HG02885 (cell line): ENCODE results near the gene FOXL3.
"Not testable (repeated sequence)": the region's sequence is repeated elsewhere in the genome, so short reads cannot be mapped to it uniquely, and the experiment has no call there.

Experiments
- ATAC-seq: cut with Tn5 transposase; IDR thresholded peaks from one replicate; pipeline ENCODE4 v1.9.1; 2021; ENCODE audit warnings: mild to moderate bottlenecking; ENCODE audit not compliant: unreplicated experiment, poor library complexity

Gene FOXL3

GRCh38 chr7:289756-290553 lies at the start of gene FOXL3:
Gene FOXL3 (plus strand): TSS chr7:290170. CDS start chr7:290170, 0 bp downstream.
- no peak for ATAC-seq

- ATAC-seq, result no peak
These were observed 49.0 kb upstream of the FOXL3 start for GRCh38 chr7:240887-241421.

GRCh38 chr7:241513-241912 lies 48.5 kb upstream of the FOXL3 start:
- no peak for ATAC-seq

- not testable (repeated sequence) for ATAC-seq
These were observed 47.0 kb upstream of the FOXL3 start for GRCh38 chr7:242826-243579.

GRCh38 chr7:243580-243978 lies 46.4 kb upstream of the FOXL3 start:
- not testable (repeated sequence) for ATAC-seq

- no peak for ATAC-seq
These were observed 45.0 kb upstream of the FOXL3 start for GRCh38 chr7:244974-245373.

GRCh38 chr7:245574-246295 lies 44.2 kb upstream of the FOXL3 start:
- no peak for ATAC-seq

GRCh38 chr7:246451-246850 lies 43.5 kb upstream of the FOXL3 start:
- ATAC-seq, result no peak

GRCh38 chr7:247181-247580 lies 42.8 kb upstream of the FOXL3 start:
- ATAC-seq, result no peak

GRCh38 chr7:247636-248035 lies 42.3 kb upstream of the FOXL3 start:
- ATAC-seq, result no peak

- ATAC-seq, result no peak
These were observed 41.1 kb upstream of the FOXL3 start for GRCh38 chr7:248732-249435.

GRCh38 chr7:249989-250388 lies 40.0 kb upstream of the FOXL3 start:
- ATAC-seq, result no peak

GRCh38 chr7:250523-250922 lies 39.4 kb upstream of the FOXL3 start:
- ATAC-seq, result no peak

GRCh38 chr7:251005-251404 lies 39.0 kb upstream of the FOXL3 start:
- no peak for ATAC-seq

GRCh38 chr7:251446-252175 lies 38.4 kb upstream of the FOXL3 start:
- no peak for ATAC-seq

- no peak for ATAC-seq
These were observed 37.6 kb upstream of the FOXL3 start for GRCh38 chr7:252216-252965.

GRCh38 chr7:252981-253380 lies 37.0 kb upstream of the FOXL3 start:
- no peak for ATAC-seq

GRCh38 chr7:253581-254336 lies 36.2 kb upstream of the FOXL3 start:
- no peak for ATAC-seq
